ENCODE data around the gene MAML3.

Gene MAML3

GRCh38 chr4:140108713-140109230, 45.2 kb downstream of the MAML3 start:
- Mint-ChIP-seq H3K4me1 (peaks cover 41% of the 10 kb centered on the region), H3K27ac (no peak overlapping the region), H3K4me3 (no peak overlapping the region), H3K9me3 (no peaks in the 10 kb centered on the region), H3K36me3 (ENCODE audit: low read depth) (no peaks in the 10 kb centered on the region), H3K27me3 (no peaks in the 10 kb centered on the region)
- DNase-seq (no peak), ATAC-seq (no peak)

GRCh38 chr4:140108243-140108642, 45.7 kb downstream of the MAML3 start:
- H3K27ac Mint-ChIP-seq = no peak overlapping the region
- no peak overlapping the region for H3K4me3 Mint-ChIP-seq
- peaks cover 41% of the 10 kb centered on the region for H3K4me1 Mint-ChIP-seq
- H3K27me3 Mint-ChIP-seq = no peaks in the 10 kb centered on the region
- ATAC-seq (no peak), DNase-seq (no peak)
- no peaks in the 10 kb centered on the region for H3K9me3 Mint-ChIP-seq
- H3K36me3 Mint-ChIP-seq (ENCODE audit: low read depth) = no peaks in the 10 kb centered on the region

- Mint-ChIP-seq H3K27ac (no peak overlapping the region), H3K36me3 (ENCODE audit: low read depth) (peaks cover 3% of the 10 kb centered on the region), H3K4me1 (peaks cover 47% of the 10 kb centered on the region), H3K4me3 (no peak overlapping the region), H3K27me3 (no peaks in the 10 kb centered on the region), H3K9me3 (no peaks in the 10 kb centered on the region)
- DNase-seq = no peak
- ATAC-seq = no peak
These were observed 47.6 kb downstream of the MAML3 start for GRCh38 chr4:140106289-140106844.

- no peak for ATAC-seq
- H3K27ac Mint-ChIP-seq = no peak overlapping the region
- H3K4me3 Mint-ChIP-seq = no peak overlapping the region
- peaks cover 3% of the 10 kb centered on the region for H3K36me3 Mint-ChIP-seq (ENCODE audit: low read depth)
- H3K27me3 Mint-ChIP-seq = no peaks in the 10 kb centered on the region
- H3K4me1 Mint-ChIP-seq = peaks cover 50% of the 10 kb centered on the region
- no peaks in the 10 kb centered on the region for H3K9me3 Mint-ChIP-seq
- DNase-seq = no peak
These were observed 48.5 kb downstream of the MAML3 start for GRCh38 chr4:140105436-140105835.

GRCh38 chr4:140103676-140104075, 50.3 kb downstream of the MAML3 start:
- Mint-ChIP-seq H3K4me3 (no peak overlapping the region), H3K27me3 (peaks cover 2% of the 10 kb centered on the region), H3K4me1 (peaks cover 57% of the 10 kb centered on the region), H3K27ac (peak overlapping the region; percentile 55), H3K36me3 (ENCODE audit: low read depth) (peaks cover 3% of the 10 kb centered on the region), H3K9me3 (no peaks in the 10 kb centered on the region)
- peak; percentile 45 for DNase-seq
- peak; percentile 90 for ATAC-seq

- no peak for DNase-seq
- H3K27me3 Mint-ChIP-seq = peaks cover 2% of the 10 kb centered on the region
- H3K36me3 Mint-ChIP-seq (ENCODE audit: low read depth) = peaks cover 3% of the 10 kb centered on the region
- no peaks in the 10 kb centered on the region for H3K9me3 Mint-ChIP-seq
- no peak overlapping the region for H3K4me3 Mint-ChIP-seq
- no peak for ATAC-seq
- H3K27ac Mint-ChIP-seq = no peak overlapping the region
- peaks cover 59% of the 10 kb centered on the region for H3K4me1 Mint-ChIP-seq
These were observed 51.6 kb downstream of the MAML3 start for GRCh38 chr4:140102421-140102820.

GRCh38 chr4:140100771-140101170, 53.2 kb downstream of the MAML3 start:
- no peaks in the 10 kb centered on the region for H3K9me3 Mint-ChIP-seq

GRCh38 chr4:140099983-140100382, 54.0 kb downstream of the MAML3 start:
- peak overlapping the region; percentile 41 for H3K4me3 Mint-ChIP-seq
- peaks cover 77% of the 10 kb centered on the region for H3K4me1 Mint-ChIP-seq
- ATAC-seq = no peak
- peaks cover 2% of the 10 kb centered on the region for H3K27me3 Mint-ChIP-seq
- DNase-seq = peak; percentile 22
- H3K9me3 Mint-ChIP-seq = no peaks in the 10 kb centered on the region
- H3K27ac Mint-ChIP-seq = peak overlapping the region; percentile 64
- peaks cover 3% of the 10 kb centered on the region for H3K36me3 Mint-ChIP-seq (ENCODE audit: low read depth)

More at GRCh38 chr4:140100771-140101170, 53.2 kb downstream of the MAML3 start:
- Mint-ChIP-seq H3K4me3 (no peak overlapping the region), H3K27me3 (peaks cover 2% of the 10 kb centered on the region), H3K4me1 (peaks cover 73% of the 10 kb centered on the region), H3K27ac (no peak overlapping the region), H3K36me3 (ENCODE audit: low read depth) (peaks cover 3% of the 10 kb centered on the region)
- DNase-seq (no peak), ATAC-seq (no peak)

- Mint-ChIP-seq H3K27ac (peak overlapping the region; percentile 32), H3K4me3 (no peak overlapping the region)
- no peak for ATAC-seq
These were observed 55.4 kb downstream of the MAML3 start for GRCh38 chr4:140098455-140099160.

GRCh38 chr4:140097572-140097971, 56.4 kb downstream of the MAML3 start:
- ATAC-seq = no peak
- Mint-ChIP-seq H3K27ac (peak overlapping the region; percentile 32), H3K9me3 (no peaks in the 10 kb centered on the region), H3K27me3 (peaks cover 2% of the 10 kb centered on the region), H3K4me1 (peaks cover 81% of the 10 kb centered on the region), H3K36me3 (ENCODE audit: low read depth) (peaks cover 3% of the 10 kb centered on the region), H3K4me3 (no peak overlapping the region)
- DNase-seq = no peak

More at GRCh38 chr4:140098455-140099160, 55.4 kb downstream of the MAML3 start:
- Mint-ChIP-seq H3K9me3 (no peaks in the 10 kb centered on the region), H3K36me3 (ENCODE audit: low read depth) (peaks cover 3% of the 10 kb centered on the region), H3K27me3 (peaks cover 2% of the 10 kb centered on the region), H3K4me1 (peaks cover 84% of the 10 kb centered on the region)
- no peak for DNase-seq

- Mint-ChIP-seq H3K4me3 (peak overlapping the region; percentile 86), H3K4me1 (peaks cover 84% of the 10 kb centered on the region), H3K9me3 (no peaks in the 10 kb centered on the region), H3K27me3 (peaks cover 2% of the 10 kb centered on the region), H3K27ac (peak overlapping the region; percentile 97), H3K36me3 (ENCODE audit: low read depth) (no peaks in the 10 kb centered on the region)
- ATAC-seq = no peak
- no peak for DNase-seq
These were observed 57.1 kb downstream of the MAML3 start for GRCh38 chr4:140096921-140097320.

- Mint-ChIP-seq H3K27ac (peak overlapping the region; percentile 97), H3K36me3 (ENCODE audit: low read depth) (no peaks in the 10 kb centered on the region), H3K4me3 (peak overlapping the region; percentile 86), H3K4me1 (peaks cover 86% of the 10 kb centered on the region), H3K9me3 (no peaks in the 10 kb centered on the region), H3K27me3 (peaks cover 2% of the 10 kb centered on the region)
- ATAC-seq (peak; percentile 5), DNase-seq (no peak)
These were observed 57.5 kb downstream of the MAML3 start for GRCh38 chr4:140096483-140096861.

- DNase-seq (peak; percentile 68), ATAC-seq (peak; percentile 85)
- Mint-ChIP-seq H3K9me3 (no peaks in the 10 kb centered on the region), H3K27me3 (peaks cover 2% of the 10 kb centered on the region), H3K27ac (peak overlapping the region; percentile 97), H3K4me3 (peak overlapping the region; percentile 86), H3K36me3 (ENCODE audit: low read depth) (no peaks in the 10 kb centered on the region), H3K4me1 (peaks cover 91% of the 10 kb centered on the region)
These were observed 58.1 kb downstream of the MAML3 start for GRCh38 chr4:140095694-140096482.

GRCh38 chr4:140094438-140095420, 59.3 kb downstream of the MAML3 start:
- Mint-ChIP-seq H3K9me3 (no peaks in the 10 kb centered on the region), H3K27ac (peak overlapping the region; percentile 97), H3K4me3 (peak overlapping the region; percentile 86), H3K27me3 (peaks cover 1% of the 10 kb centered on the region), H3K4me1 (peaks cover 81% of the 10 kb centered on the region), H3K36me3 (ENCODE audit: low read depth) (no peaks in the 10 kb centered on the region)
- ATAC-seq (peak; percentile 56), DNase-seq (peak; percentile 69)
